ENCODE results near the gene TMEFF2.

TMEFF2 gene

GRCh38 chr2:192005211-192005610 is 189.5 kb downstream of the TMEFF2 start:
- FAIRE-seq = no peak

- FAIRE-seq = peak; percentile 41
Measured at GRCh38 chr2:192004188-192004963, 190.4 kb downstream of the TMEFF2 start.

DNA sequence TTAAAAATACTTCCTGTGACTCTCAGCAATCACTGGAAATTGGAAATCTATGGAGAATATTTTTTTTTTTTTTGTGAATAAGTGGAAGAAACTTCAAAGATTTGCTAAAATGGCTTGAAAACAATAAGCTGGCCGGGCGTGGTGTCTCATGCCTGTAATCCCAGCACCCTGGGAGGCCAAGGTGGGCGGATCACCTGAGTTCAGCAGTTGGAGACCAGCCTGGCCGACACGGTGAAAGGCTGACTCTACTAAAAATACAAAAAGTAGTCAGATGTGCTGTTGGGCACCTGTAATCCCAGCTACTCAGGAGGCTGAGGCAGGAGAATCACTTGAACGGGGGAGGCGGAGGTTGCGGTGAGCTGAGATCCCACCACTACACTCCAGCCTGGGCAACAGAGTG is 192.3 kb downstream of the TMEFF2 start:
- no peak for FAIRE-seq

DNA sequence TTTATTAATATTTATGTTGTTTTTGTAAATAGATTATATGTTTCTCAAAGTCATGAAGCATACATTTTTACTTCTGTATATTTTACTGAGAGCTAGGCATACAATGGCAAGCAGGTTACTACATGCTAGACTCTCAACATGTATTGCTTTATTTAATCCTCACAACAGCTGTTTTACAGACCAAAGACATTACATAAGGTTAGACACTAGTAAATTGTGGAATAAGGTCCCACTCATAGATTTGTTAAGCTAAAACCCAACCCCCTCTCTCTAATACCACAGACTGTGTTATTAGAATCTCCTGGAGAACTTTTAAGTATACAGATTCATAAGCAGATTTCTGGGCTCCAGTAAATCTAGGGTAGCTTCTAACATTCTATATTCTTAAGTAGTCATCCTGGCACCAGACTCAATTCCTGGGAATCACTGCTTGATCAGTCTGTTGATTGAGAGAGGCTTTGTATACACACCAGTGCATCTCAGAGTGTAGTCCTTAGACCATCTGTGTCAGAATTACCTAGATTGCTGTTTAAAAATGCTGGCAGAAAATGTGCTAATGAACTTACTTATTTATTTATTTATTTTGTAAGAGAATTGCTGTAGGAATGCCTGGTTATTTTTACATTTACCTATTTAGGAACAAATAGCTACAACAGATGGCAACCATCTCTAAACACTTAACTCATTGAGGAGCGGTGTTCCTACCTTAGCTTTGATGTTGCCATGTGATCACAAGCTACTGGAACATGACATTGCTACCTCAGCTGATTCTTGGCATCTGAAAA is 194.3 kb downstream of the TMEFF2 start:
- no peak for FAIRE-seq

- FAIRE-seq = peak; percentile 8
Measured at GRCh38 chr2:191999101-191999841, 195.5 kb downstream of the TMEFF2 start.

GRCh38 chr2:191995285-191995684 is 199.4 kb downstream of the TMEFF2 start:
- no peak for FAIRE-seq

DNA sequence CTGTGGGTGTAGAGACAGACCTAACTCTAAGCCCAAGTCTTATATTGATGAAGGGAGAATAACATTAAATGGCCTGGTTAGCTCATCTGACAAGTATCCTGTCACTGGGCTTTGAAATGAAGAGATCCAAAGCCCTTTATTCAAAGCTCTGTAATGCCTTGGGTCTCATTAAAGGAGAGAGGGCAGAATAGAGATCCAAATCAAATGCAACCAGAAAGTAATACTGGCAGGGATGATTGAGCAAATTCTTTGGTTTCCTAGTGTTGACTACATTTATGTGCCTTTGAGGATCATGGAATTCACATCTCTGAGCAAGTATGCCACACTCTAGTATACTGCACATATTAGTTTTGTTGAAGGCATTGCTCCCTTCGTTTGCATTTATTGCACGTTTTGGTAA is 200.0 kb downstream of the TMEFF2 start:
- FAIRE-seq = no peak

DNA sequence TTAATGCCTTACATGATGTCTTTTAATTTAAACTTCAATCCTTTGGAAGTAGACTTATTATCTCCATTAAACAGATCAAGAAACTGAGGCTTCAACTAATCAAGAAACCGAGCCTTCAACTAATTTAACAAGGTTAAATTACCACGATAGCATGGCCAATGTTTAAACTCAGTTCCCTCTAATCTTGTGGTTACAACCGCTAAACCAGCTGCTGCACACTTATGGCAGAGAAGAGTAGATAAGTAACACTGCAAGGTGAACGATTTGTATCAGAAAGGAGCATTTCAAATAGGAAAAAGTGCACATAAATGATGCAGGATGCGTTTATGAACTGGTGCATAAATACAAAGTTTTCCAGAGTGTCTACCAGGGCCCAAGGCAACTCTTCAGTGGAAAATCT is 203.3 kb downstream of the TMEFF2 start:
- FAIRE-seq = no peak

DNA sequence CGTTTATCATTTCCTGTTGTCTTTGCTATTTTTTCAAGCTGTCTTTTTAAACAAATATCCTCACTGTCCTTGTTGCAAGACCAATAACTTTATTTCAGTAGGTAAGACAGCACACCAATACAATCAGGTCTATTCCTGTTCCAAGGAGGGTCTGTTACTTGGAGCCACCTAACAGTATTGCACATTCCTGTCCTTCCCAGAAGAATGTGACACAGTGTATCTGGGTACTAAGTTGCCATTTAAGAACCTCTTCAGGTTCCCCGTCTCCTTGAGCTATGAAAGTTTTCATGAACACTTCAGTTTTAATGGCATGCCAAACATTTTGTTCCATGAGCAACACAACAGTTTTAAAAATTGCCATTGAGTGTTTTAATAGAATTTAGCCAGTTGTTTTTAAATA is 209.0 kb downstream of the TMEFF2 start:
- FAIRE-seq = no peak

DNA sequence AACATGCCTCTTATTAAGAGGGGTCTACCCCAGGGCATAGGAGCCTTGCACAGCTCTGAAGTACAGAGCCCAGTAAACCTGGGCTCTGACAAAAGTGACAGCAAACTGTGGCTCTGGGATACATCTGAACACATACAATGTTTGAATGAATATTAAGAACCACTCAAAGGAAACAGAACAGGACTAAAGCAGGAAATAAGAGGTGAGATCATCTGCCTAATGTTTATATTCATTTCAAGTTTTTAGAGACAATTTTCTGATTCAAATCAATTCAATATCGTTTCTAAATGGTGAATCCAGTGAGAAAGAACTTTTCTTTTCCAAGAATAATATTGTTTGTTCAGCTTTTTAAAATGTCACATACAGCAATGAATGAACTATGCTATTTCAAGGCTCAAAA is 211.1 kb downstream of the TMEFF2 start:
- FAIRE-seq = no peak

DNA sequence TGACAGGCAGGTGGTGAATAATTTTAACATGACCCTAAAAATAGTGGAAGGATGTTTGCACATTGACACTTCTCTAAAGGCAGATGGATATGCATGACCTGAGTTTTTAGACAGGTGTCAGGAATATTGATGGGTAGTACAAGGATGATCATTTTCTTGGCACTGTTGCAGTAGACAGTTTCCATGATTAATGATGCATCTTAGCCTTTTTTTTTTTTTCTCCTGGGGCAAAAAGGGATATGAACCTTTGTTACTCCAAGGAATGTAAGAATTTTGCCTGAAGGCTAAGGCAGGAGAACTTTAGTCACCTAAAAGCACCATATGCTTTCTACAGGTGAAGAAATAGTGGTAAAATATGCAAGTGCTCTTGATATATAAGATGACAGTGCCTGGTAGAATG is 211.5 kb downstream of the TMEFF2 start:
- FAIRE-seq = no peak

GRCh38 chr2:191981706-191982105 is 213.0 kb downstream of the TMEFF2 start:
- no peak for FAIRE-seq

DNA sequence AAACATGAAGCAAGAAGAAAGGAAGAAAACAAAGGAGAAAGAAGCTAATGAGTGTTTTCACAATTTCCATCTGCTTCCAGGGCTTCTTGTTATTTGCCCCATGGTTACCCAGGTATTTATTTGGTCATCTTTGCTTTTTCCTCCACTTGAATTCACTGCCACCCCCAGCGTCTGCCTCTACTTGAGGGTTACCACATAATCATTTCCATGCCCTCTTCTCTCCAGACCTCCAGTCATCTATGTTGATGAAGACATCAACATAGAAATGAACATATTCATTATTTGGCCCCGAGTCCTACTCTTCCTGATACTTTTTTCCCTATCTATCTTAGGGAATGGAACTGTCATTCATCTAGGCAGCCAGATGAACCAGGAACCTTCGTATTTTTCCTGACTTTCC is 214.2 kb downstream of the TMEFF2 start:
- no peak for FAIRE-seq

GRCh38 chr2:191979221-191979730 is 215.5 kb downstream of the TMEFF2 start:
- FAIRE-seq = no peak

- FAIRE-seq = no peak
Measured at GRCh38 chr2:191977754-191978153, 217.0 kb downstream of the TMEFF2 start.

- peak; percentile 92 for FAIRE-seq
Measured at GRCh38 chr2:191976436-191976835, 218.3 kb downstream of the TMEFF2 start.

DNA sequence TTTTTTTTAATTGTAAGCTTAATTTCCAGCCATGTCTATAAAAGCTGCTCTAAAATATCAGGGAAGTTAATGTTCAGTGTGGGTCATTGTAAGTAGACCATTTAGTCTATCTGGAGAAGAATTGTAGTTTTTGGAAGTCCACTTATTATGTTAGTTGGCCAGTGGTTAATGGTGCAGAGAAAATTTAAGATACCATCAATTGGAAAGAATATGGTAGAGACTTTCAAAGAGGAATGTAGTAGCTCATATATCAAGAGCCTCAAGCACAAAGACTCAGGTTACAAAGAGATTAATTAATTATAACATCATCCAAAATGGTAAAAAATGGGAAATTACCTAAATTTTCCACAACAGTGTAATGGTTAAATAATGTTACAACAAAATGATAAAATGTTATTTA is 220.1 kb downstream of the TMEFF2 start:
- FAIRE-seq = no peak

- no peak for FAIRE-seq
Measured at GRCh38 chr2:191970867-191971266, 223.9 kb downstream of the TMEFF2 start.

DNA sequence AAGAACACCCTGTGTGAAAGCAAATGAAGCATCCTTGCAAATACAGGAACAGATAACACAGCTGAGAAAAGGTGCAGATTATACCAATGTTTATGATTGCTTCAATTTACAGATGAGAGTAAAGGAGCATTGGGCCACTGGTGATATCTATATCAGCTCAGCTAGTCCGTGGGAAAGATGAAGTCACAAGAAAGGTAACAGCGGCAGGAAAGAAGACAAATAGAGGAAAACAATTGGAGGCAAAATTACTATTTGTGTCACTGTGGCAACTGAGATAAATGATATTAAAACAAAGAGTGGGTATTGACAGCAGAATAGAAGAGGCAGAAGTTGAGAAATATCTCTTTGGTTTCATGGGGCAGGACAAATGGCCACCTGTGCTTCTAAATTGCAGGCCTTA is 226.6 kb downstream of the TMEFF2 start:
- FAIRE-seq = no peak

DNA sequence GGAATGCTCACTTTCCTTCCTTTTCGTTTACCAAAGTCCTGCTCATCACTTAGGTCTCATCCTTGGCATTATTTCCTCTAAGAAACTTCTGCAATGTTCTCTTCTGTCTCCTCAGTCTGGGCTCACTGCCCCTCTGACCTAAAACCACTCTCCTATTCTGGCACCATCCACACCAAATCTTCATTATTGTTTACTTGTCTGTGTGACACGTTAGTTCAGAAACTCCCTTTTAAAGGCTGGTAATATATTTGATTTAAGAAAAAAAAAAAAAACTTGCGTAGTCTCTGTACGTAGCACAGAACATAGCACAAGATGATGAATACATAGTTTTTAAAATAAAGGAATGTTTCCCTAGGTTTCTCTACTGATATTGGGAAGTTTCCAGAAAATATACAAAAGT is 229.0 kb downstream of the TMEFF2 start:
- FAIRE-seq = no peak

DNA sequence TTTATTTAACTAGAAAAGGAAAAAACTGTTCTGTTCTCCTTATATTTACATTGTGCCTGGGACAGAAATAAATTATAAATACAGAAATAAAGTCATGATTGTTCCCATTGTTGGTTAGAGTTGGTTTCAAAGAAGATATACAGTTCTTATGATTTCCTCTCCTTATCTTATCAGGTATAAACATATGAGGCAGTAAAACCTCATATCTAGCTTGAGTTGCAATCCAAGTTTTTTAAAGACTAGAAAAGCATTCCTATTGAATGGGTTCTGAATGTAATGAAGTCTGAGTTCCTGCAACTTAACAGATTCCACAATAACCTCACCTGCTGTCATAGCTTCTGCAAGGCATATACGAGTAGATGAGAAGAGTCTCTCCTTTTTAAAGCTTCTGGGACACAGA is 233.2 kb downstream of the TMEFF2 start:
- no peak for FAIRE-seq

GRCh38 chr2:191959209-191959608 is 235.5 kb downstream of the TMEFF2 start:
- no peak for FAIRE-seq
